ENCODE data around the gene SYDE1.

DNA sequence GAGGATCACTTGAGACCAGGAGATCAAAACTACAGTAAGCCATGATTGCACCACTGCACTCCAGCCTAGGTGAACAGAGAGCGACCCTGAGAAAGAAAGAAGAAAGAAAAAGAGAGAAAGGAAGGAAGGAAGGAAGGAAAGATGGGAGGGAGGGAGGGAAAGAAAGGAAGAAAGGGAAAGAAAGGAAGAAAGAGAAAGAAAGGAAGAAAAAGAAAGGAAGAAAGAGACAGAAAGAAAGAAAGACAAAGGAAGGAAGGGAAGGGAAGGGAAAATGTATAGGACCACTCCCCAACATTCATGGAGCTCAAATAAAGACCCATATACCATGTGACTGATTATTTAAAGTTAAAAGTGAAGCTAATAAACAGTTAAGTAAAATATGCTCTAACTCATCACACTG is 39.9 kb downstream of the SYDE1 start:
- no peak for TF ChIP-seq CTCF (IDR thresholded peaks at IDR 0.05; ENCODE audit: insufficient read depth, low read length, poor library complexity, severe bottlenecking)
- no peak for TF ChIP-seq EZH2phosphoT487 (conservative IDR thresholded peaks at IDR 0.05; ENCODE audit: low read length)
